IMR-90 (cell line): ENCODE results near the gene NTSR2. TPM values are rescaled to one million over a fixed set of nuclear protein-coding genes. Genes with fewer than 3 reads are reported as not detected.

Source experiments
- ATAC-seq: fragments of 200-7000 bp; cut with Tn5 transposase; 2 replicates; pipeline ENCODE4 v1.9.1; 2020; ENCODE audit warnings: low read depth, mild to moderate bottlenecking, moderate library complexity
- BruUV-seq: library from RNA; stranded (reverse); fragments of 400-500 nt; replicated peaks from 2 replicates; lab custom pipeline; 2021; lab: Mats Ljungman, UMichigan
- CTCF ChIA-PET: fragments of 300-600 bp; formaldehyde crosslinking; extraction: SDS; loops from one replicate; lab custom pipeline; 2021; ENCODE audit warnings: antibody characterized with exemption; lab: Yijun Ruan, JAX
- POLR2A ChIA-PET: fragments of 300-600 bp; sonication (Branson Sonifier 250); formaldehyde crosslinking; loops from one replicate; lab custom pipeline; 2022; ENCODE audit warnings: antibody characterized with exemption; ENCODE audit not compliant: unreplicated experiment; lab: Charles Lee
- DNase-seq: peaks from one replicate; pipeline ENCODE4 v3.0.0; 2013
- H2AFZ ChIP-seq: replicated peaks from 2 replicates; pipeline ENCODE3; 2013; ENCODE audit warnings: low read length, mild to moderate bottlenecking; ENCODE audit not compliant: poor library complexity
- H2AK5ac ChIP-seq: 2 replicates; pipeline ENCODE4 v1.6.1; 2013; ENCODE audit warnings: low read depth, low read length, inconsistent platforms
- H2AK9ac ChIP-seq: replicated peaks from 2 replicates; pipeline ENCODE3; 2013; ENCODE audit warnings: mild to moderate bottlenecking, low read depth, low read length, moderate library complexity; ENCODE audit not compliant: poor library complexity
- H2BK120ac ChIP-seq: 2 replicates; pipeline ENCODE4 v1.6.1; 2013; ENCODE audit warnings: low read depth, low read length, inconsistent platforms
- H2BK15ac ChIP-seq: 3 replicates; pipeline ENCODE4 v1.6.1; 2013; ENCODE audit warnings: low read depth, low read length, inconsistent platforms
- H2BK20ac ChIP-seq: 2 replicates; pipeline ENCODE4 v1.6.1; 2013; ENCODE audit warnings: low read depth, mild to moderate bottlenecking, inconsistent platforms, low read length, moderate library complexity
- H2BK5ac ChIP-seq: 2 replicates; pipeline ENCODE4 v1.6.1; 2013; ENCODE audit warnings: mild to moderate bottlenecking, low read depth, low read length, inconsistent platforms; ENCODE audit not compliant: poor library complexity, severe bottlenecking
- H3K14ac ChIP-seq: replicated peaks from 2 replicates; pipeline ENCODE4 v1.6.1; 2013; ENCODE audit warnings: low read depth, low read length, inconsistent platforms
- H3K18ac ChIP-seq: 2 replicates; pipeline ENCODE4 v1.6.1; 2013; ENCODE audit warnings: low read depth, low read length, control low read depth
- H3K23ac ChIP-seq: 2 replicates; pipeline ENCODE4 v1.6.1; 2013; ENCODE audit warnings: low read depth, low read length, inconsistent platforms
- H3K27ac ChIP-seq: 2 replicates; pipeline ENCODE4 v1.5.1; 2013; ENCODE audit warnings: mild to moderate bottlenecking, control low read depth, low read length; ENCODE audit not compliant: insufficient read depth
- H3K27me3 ChIP-seq: 2 replicates; pipeline ENCODE4 v1.6.1; 2013; ENCODE audit warnings: low read length; ENCODE audit not compliant: control insufficient read depth, insufficient read depth
- H3K36me3 ChIP-seq: 2 replicates; pipeline ENCODE4 v1.6.1; 2013; ENCODE audit warnings: low read length, mixed read lengths; ENCODE audit not compliant: control insufficient read depth, insufficient read depth
- H3K4ac ChIP-seq: 2 replicates; pipeline ENCODE4 v1.6.1; 2013; ENCODE audit warnings: low read depth, low read length, inconsistent platforms
- H3K4me1 ChIP-seq: 2 replicates; pipeline ENCODE4 v1.6.1; 2013; ENCODE audit warnings: low read length, mixed read lengths; ENCODE audit not compliant: control insufficient read depth, insufficient read depth
- H3K4me2 ChIP-seq: 2 replicates; pipeline ENCODE4 v1.6.1; 2013; ENCODE audit warnings: low read depth, mild to moderate bottlenecking, control low read depth, low read length, moderate library complexity
- H3K4me3 ChIP-seq: 2 replicates; pipeline ENCODE4 v1.5.1; 2013; ENCODE audit warnings: low read depth, mild to moderate bottlenecking, control low read depth, low read length, moderate library complexity; ENCODE audit not compliant: insufficient read depth
- H3K56ac ChIP-seq: 2 replicates; pipeline ENCODE4 v1.6.1; 2013; ENCODE audit warnings: low read length, inconsistent platforms; ENCODE audit not compliant: insufficient read depth; ENCODE audit errors: extremely low read depth
- H3K79me1 ChIP-seq, 2 experiments: 2 replicates each; pipeline ENCODE4 v1.6.1; 2013; ENCODE audit warnings: low read length in 2 of 2, inconsistent platforms in 1 of 2, low read depth in 1 of 2
- H3K9ac ChIP-seq: 2 replicates; pipeline ENCODE4 v1.6.1; 2013; ENCODE audit warnings: low read depth, low read length, control low read depth
- H3K9me1 ChIP-seq: 2 replicates; pipeline ENCODE4 v1.6.1; 2013; ENCODE audit warnings: low read length, inconsistent platforms; ENCODE audit not compliant: insufficient read depth
- H3K9me3 ChIP-seq: 2 replicates; pipeline ENCODE4 v1.6.1; 2013; ENCODE audit warnings: low read length; ENCODE audit not compliant: control insufficient read depth, insufficient read depth
- H4K20me1 ChIP-seq: 2 replicates; pipeline ENCODE4 v1.6.1; 2013; ENCODE audit warnings: low read length, inconsistent platforms; ENCODE audit not compliant: insufficient read depth
- H4K5ac ChIP-seq: 2 replicates; pipeline ENCODE4 v1.6.1; 2013; ENCODE audit warnings: mild to moderate bottlenecking, low read depth, low read length, control low read depth
- H4K8ac ChIP-seq, 2 experiments: 2 replicates each; pipeline ENCODE4 v1.6.1; 2013; ENCODE audit warnings: low read depth in 2 of 2, low read length in 2 of 2, control low read depth in 1 of 2, inconsistent platforms in 1 of 2
- H4K91ac ChIP-seq: 2 replicates; pipeline ENCODE4 v1.6.1; 2013; ENCODE audit warnings: low read depth, low read length, inconsistent platforms; ENCODE audit not compliant: insufficient read depth
- BHLHE40 ChIP-seq: fragments of 150-350 bp; IDR thresholded peaks from 2 replicates; pipeline ENCODE4 v1.6.1; 2016; ENCODE audit warnings: mild to moderate bottlenecking, low read depth, low read length
- CHD1 ChIP-seq: IDR thresholded peaks from 2 replicates; pipeline ENCODE4 v1.6.1; 2012; ENCODE audit warnings: low read depth, low read length, improper control_type of control experiment
- FOS ChIP-seq: fragments of 150-350 bp; IDR thresholded peaks from 2 replicates; pipeline ENCODE4 v1.6.1; 2016; ENCODE audit warnings: low read depth, low read length
- MAFK ChIP-seq: IDR thresholded peaks from 2 replicates; pipeline ENCODE4 v1.6.1; 2012; ENCODE audit warnings: low read depth, low read length, improper control_type of control experiment
- MAZ ChIP-seq: IDR thresholded peaks from 2 replicates; pipeline ENCODE4 v1.6.1; 2012; ENCODE audit warnings: low read depth, mild to moderate bottlenecking, low read length, improper control_type of control experiment, moderate library complexity, borderline replicate concordance
- MXI1 ChIP-seq: IDR thresholded peaks from 2 replicates; pipeline ENCODE4 v1.6.1; 2012; ENCODE audit warnings: low read depth, mild to moderate bottlenecking, low read length, moderate library complexity, borderline replicate concordance
- NFE2L2 ChIP-seq: fragments of 150-350 bp; IDR thresholded peaks from 2 replicates; pipeline ENCODE4 v1.6.1; 2016; ENCODE audit warnings: low read depth, mild to moderate bottlenecking, low read length
- POLR2A ChIP-seq: IDR thresholded peaks from 2 replicates; pipeline ENCODE4 v1.6.1; 2012; ENCODE audit warnings: mild to moderate bottlenecking, low read depth, low read length
- RCOR1 ChIP-seq: IDR thresholded peaks from 2 replicates; pipeline ENCODE4 v1.6.1; 2012; ENCODE audit warnings: mild to moderate bottlenecking, low read length, improper control_type of control experiment; ENCODE audit not compliant: insufficient replicate concordance
- WGBS, 2 experiments: methylation state at CpG; one replicate each; pipeline versions ENCODE4 v1.1.5 to v1.1.7; 2013; ENCODE audit warnings: missing lambda C conversion rate in 2 of 2; ENCODE audit not compliant: insufficient read length in 1 of 2; ENCODE audit errors: extremely low coverage in 2 of 2; 5-methylcytosine and 5-hydroxymethylcytosine counted together
- dilution Hi-C: fragments of 300-500 bp; cut with HindIII; formaldehyde crosslinking; loops from one replicate; pipeline ENCODE4 v1.14.3; 2018; ENCODE audit warnings: low sequenced_read_pairs; ENCODE audit not compliant: unreplicated experiment
- in situ Hi-C: fragments of 300-500 bp; cut with MboI; formaldehyde crosslinking; loops from 3 replicates; pipeline ENCODE4 v1.14.3; 2019; ENCODE audit warnings: low sequenced_read_pairs, inconsistent platforms, mixed read lengths
- intact Hi-C: fragments of 100-400 bp; cut with micrococcal nuclease; formaldehyde crosslinking; loops from 2 replicates; pipeline ENCODE4 v1.10.0; 2022
- polyA plus RNA-seq, 3 experiments: library from polyadenylated mRNA; depleted of rRNA; stranded (reverse); fragments of >200 nt; gene quantifications; 2 replicates each; pipeline ENCODE4 v1.2.3, GENCODE V29; 2012; ENCODE audit warnings: low replicate concordance in 1 of 3
- total RNA-seq: library from RNA; depleted of rRNA; stranded (reverse); fragments of >200 nt; gene quantifications from 2 replicates; pipeline ENCODE4 v1.2.3, GENCODE V29; 2012
- TF ChIP-seq, protein P1 (sequence below): fragments of 150-350 bp; IDR thresholded peaks from 2 replicates; pipeline ENCODE4 v1.6.1; 2016; ENCODE audit warnings: low read depth, mild to moderate bottlenecking, low read length, moderate library complexity, borderline replicate concordance

The NTSR2 gene
- total and polyA plus RNA-seq, 2 of the 4 experiments (the other 2 are of a cell fraction) = not detected

DNA sequence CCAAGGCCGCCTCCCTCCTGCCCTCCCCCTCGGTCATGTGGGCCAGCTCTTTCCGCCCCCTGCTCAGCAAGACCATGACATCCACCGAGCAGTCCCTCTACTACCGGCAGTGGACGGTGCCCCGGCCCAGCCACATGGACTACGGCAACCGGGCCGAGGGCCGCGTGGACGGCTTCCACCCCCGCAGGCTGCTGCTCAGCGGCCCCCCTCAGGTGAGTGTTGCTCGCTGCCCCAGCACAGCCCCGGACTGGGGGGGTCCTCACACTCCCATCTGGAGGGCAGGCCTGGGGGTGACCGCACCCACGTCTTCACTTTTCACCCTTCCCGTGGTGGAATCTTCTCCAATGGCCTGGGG is 51.3 kb downstream of the NTSR2 start:
- no peak for TF ChIP-seq FOS
- no peak for TF ChIP-seq RCOR1
- TF ChIP-seq MAFK = no peak
- TF ChIP-seq, protein P1, sequence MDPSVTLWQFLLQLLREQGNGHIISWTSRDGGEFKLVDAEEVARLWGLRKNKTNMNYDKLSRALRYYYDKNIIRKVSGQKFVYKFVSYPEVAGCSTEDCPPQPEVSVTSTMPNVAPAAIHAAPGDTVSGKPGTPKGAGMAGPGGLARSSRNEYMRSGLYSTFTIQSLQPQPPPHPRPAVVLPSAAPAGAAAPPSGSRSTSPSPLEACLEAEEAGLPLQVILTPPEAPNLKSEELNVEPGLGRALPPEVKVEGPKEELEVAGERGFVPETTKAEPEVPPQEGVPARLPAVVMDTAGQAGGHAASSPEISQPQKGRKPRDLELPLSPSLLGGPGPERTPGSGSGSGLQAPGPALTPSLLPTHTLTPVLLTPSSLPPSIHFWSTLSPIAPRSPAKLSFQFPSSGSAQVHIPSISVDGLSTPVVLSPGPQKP = no peak
- TF ChIP-seq MXI1 = no peak
- no peak for TF ChIP-seq POLR2A
- no peak for TF ChIP-seq MAZ
- no peak for TF ChIP-seq NFE2L2
- TF ChIP-seq CHD1 = no peak
- TF ChIP-seq BHLHE40 = no peak
- no peak overlapping the region for H2AFZ ChIP-seq
- H3K18ac ChIP-seq = no peak overlapping the region
- in situ Hi-C loops (no loop called here), intact Hi-C loops (no loop called here), dilution Hi-C loops (no loop called here)
- H2AK5ac ChIP-seq = no peak overlapping the region
- 66% methylated on average over 4 of the region's 20 CpGs; no CpG with 5 or more reads in 1 of the 2 experiments for WGBS, 2 experiments
- no peak overlapping the region for H4K8ac ChIP-seq
- no peak overlapping the region for H2BK15ac ChIP-seq
- H4K91ac ChIP-seq = no peak overlapping the region
- no peak for DNase-seq
- H3K23ac ChIP-seq = no peak overlapping the region
- H4K5ac ChIP-seq = no peak overlapping the region
- no peak overlapping the region for H3K27ac ChIP-seq
- no peaks in the 10 kb centered on the region for H3K79me1 ChIP-seq
- no peak overlapping the region for H2BK5ac ChIP-seq
- no TSS peak for BruUV-seq
- H3K14ac ChIP-seq = no peak overlapping the region
- no peak overlapping the region for H3K9ac ChIP-seq
- ATAC-seq = no peak
- peaks cover 32% of the 10 kb centered on the region for H3K27me3 ChIP-seq
- no peak overlapping the region for H2AK9ac ChIP-seq
- no peaks in the 10 kb centered on the region for H3K36me3 ChIP-seq
- no peak overlapping the region for H2BK20ac ChIP-seq
- no peak overlapping the region for H3K56ac ChIP-seq
- no peaks in the 10 kb centered on the region for H4K20me1 ChIP-seq
- H3K9me1 ChIP-seq = no peaks in the 10 kb centered on the region
- no peak overlapping the region for H3K4ac ChIP-seq
- CTCF ChIA-PET = no interaction called here
- H3K9me3 ChIP-seq = no peaks in the 10 kb centered on the region
- H3K4me2 ChIP-seq = no peak overlapping the region
- no peak overlapping the region for H2BK120ac ChIP-seq
- POLR2A ChIA-PET = no interaction called here
- H3K4me1 ChIP-seq = no peaks in the 10 kb centered on the region
- no peak overlapping the region for H3K4me3 ChIP-seq
